Thyroid gland (tissue), 4 donors: Measurements from ENCODE around the gene GNG12. TPM values are rescaled to one million over a fixed set of nuclear protein-coding genes. Genes with fewer than 3 reads are reported as not detected.
A peak's percentile ranks its signal among the peaks of the same experiment; 100 is the strongest.

ENCODE experiments used
- DNase-seq, 2 donors: peaks; one replicate each; pipeline ENCODE4 v3.0.0-alpha.2; 2019
- H3K27ac ChIP-seq, 3 donors: fragments of 200-600 bp; sonication (generic); 1 replicate in 2 of 3; 2 replicates in 1 of 3; pipeline ENCODE4 v1.5.1; 2016 to 2019; ENCODE audit warnings: mild to moderate bottlenecking in 1 of 3, moderate library complexity in 1 of 3
- H3K27me3 ChIP-seq: fragments of 200-600 bp; sonication (generic); one replicate; pipeline ENCODE4 v1.5.1; 2019
- H3K36me3 ChIP-seq, 2 donors: fragments of 200-600 bp; sonication (generic); one replicate each; pipeline ENCODE4 v1.5.1; 2016 to 2019
- H3K4me1 ChIP-seq, 2 donors: fragments of 200-600 bp; sonication (generic); one replicate each; pipeline ENCODE4 v1.5.1; 2017 to 2019
- H3K4me3 ChIP-seq, 3 donors: fragments of 200-600 bp; sonication (generic); replicated peaks in 1 of 3; 1 replicate in 2 of 3; 2 replicates in 1 of 3; pipeline ENCODE4 v1.5.1; 2016; ENCODE audit warnings: mild to moderate bottlenecking in 1 of 3
- H3K9me3 ChIP-seq: fragments of 200-600 bp; sonication (generic); one replicate; pipeline ENCODE4 v1.5.1; 2017
- POLR2A ChIP-seq, 2 donors: fragments of 450-650 bp; IDR thresholded peaks; one replicate each; pipeline ENCODE4 v1.6.1; 2017; ENCODE audit warnings: antibody characterized with exemption in 2 of 2, mild to moderate bottlenecking in 2 of 2, moderate library complexity in 1 of 2
- WGBS, 2 donors: methylation state at CpG; one replicate each; pipeline ENCODE4 v1.1.5; 2017; 5-methylcytosine and 5-hydroxymethylcytosine counted together
- intact Hi-C: fragments of 100-400 bp; cut with DNase I; formaldehyde crosslinking; loops from one replicate; pipeline ENCODE4 v1.15.1; 2023
- total RNA-seq, 4 donors: library from RNA; depleted of rRNA; stranded (reverse); fragments of >200 nt; gene quantifications; one replicate each; pipeline ENCODE4 v1.2.3, GENCODE V29; 2016
- TF ChIP-seq, protein P1 (sequence below), 6 experiments: fragments of 200-600 bp in 3 of 6; fragments of 450-650 bp in 3 of 6; sonication (generic) in 3 of 6; IDR thresholded peaks; one replicate each; pipeline ENCODE4 v1.5.1; 2016 to 2019; ENCODE audit warnings: antibody characterized with exemption in 6 of 6, mild to moderate bottlenecking in 2 of 6, inconsistent platforms in 1 of 6, moderate library complexity in 1 of 6

The GNG12 gene
- total RNA-seq, 4 donors from 2014 or later = 100 to 155 (median 127) TPM

- H3K27me3 ChIP-seq = no peaks in the 10 kb centered on the region
- no peak overlapping the region for H3K4me3 ChIP-seq
- TF ChIP-seq, protein P1, sequence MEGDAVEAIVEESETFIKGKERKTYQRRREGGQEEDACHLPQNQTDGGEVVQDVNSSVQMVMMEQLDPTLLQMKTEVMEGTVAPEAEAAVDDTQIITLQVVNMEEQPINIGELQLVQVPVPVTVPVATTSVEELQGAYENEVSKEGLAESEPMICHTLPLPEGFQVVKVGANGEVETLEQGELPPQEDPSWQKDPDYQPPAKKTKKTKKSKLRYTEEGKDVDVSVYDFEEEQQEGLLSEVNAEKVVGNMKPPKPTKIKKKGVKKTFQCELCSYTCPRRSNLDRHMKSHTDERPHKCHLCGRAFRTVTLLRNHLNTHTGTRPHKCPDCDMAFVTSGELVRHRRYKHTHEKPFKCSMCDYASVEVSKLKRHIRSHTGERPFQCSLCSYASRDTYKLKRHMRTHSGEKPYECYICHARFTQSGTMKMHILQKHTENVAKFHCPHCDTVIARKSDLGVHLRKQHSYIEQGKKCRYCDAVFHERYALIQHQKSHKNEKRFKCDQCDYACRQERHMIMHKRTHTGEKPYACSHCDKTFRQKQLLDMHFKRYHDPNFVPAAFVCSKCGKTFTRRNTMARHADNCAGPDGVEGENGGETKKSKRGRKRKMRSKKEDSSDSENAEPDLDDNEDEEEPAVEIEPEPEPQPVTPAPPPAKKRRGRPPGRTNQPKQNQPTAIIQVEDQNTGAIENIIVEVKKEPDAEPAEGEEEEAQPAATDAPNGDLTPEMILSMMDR (IDR thresholded peaks at IDR 0.05) = no peak
- no peaks in the 10 kb centered on the region for H3K9me3 ChIP-seq
- intact Hi-C loops = loop anchor here (10.0 kb wide), 2 partner anchors 71 to 201 kb away; partner anchors contain the start of gene GADD45A
- 77 to 80% methylated on average over 2 of the region's 2 CpGs for WGBS, 2 donors
- no peaks in the 10 kb centered on the region for H3K36me3 ChIP-seq
- H3K4me1 ChIP-seq = peaks cover 47 to 93% of the 10 kb centered on the region in 2 donors
- peak overlapping the region in 1 of 3 donors; percentile 95 for H3K27ac ChIP-seq
- DNase-seq = no peak
Measured at GRCh38 chr1:67755619-67756018, 77.6 kb downstream of the GNG12 start.

DNA sequence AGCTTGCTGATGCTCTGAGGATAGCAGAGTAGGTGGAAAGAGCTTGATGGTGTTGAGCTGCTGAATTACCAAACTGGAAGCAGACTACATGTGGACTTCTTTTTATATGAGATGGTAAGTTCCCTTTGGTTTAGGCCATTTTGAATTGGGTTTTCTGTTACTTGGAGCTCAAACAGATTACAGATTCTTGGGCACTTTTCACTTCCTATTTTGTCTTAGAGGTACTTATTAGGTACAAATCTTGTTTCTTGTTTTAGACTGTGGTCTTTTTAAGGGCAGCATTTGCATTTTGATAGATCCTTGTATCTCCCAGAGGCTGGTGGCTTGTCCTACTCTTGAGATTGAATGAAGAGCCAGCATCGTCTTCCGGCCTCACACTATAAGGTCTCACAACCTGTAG lies 78.1 kb downstream of the GNG12 start:
- TF ChIP-seq, protein P1 (IDR thresholded peaks at IDR 0.05) = no peak
- TF ChIP-seq POLR2A (IDR thresholded peaks at IDR 0.05) = no peak
- no peaks in the 10 kb centered on the region for H3K36me3 ChIP-seq
- H3K9me3 ChIP-seq = no peaks in the 10 kb centered on the region
- WGBS, 2 donors = 93 to 98% methylated on average over 2 of the region's 2 CpGs
- intact Hi-C loops = loop anchor here (10.0 kb wide), 2 partner anchors 70 to 200 kb away; partner anchors contain the start of gene GADD45A
- no peak for DNase-seq
- H3K27me3 ChIP-seq = no peaks in the 10 kb centered on the region
- H3K4me3 ChIP-seq = no peak overlapping the region
- peaks cover 47 to 93% of the 10 kb centered on the region in 2 donors for H3K4me1 ChIP-seq
- peak overlapping the region; percentile 80 to 95 (median 82) for H3K27ac ChIP-seq

DNA sequence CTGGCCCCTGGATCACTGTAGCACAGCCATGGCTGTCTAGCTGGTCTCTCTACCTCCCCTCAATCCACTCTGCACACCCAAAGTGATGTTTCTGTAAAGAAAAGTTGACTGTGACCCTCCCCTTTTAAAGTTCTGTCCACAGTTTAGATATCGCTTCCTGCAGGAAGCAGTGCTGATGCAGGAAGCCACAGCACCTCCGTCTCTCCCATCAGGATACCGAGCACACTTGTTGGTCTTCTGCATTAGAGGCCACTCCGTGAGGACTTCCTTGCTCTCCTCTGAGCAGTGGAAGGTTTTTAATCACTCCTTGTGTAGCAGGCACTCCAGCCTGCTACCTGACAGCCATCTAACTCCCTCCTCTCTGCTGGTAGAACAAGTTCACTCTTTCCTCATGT lies 78.7 kb downstream of the GNG12 start:
- Histone ChIP-seq H3K9me3 (no peaks in the 10 kb centered on the region), H3K36me3 (no peaks in the 10 kb centered on the region), H3K27ac (peak overlapping the region; percentile 80 to 95 (median 82)), H3K4me1 (peaks cover 49 to 92% of the 10 kb centered on the region in 2 donors), H3K27me3 (no peaks in the 10 kb centered on the region), H3K4me3 (no peak overlapping the region)
- intact Hi-C loops = loop anchor here (5.0 to 10.0 kb wide), 3 partner anchors 37 to 200 kb away; partner anchors contain the start of gene GADD45A
- TF ChIP-seq, protein P1 (IDR thresholded peaks at IDR 0.05) = no peak
- no peak for TF ChIP-seq POLR2A (IDR thresholded peaks at IDR 0.05)
- WGBS, 2 donors = 72 to 83% methylated on average over 4 of the region's 4 CpGs
- DNase-seq = no peak

- H3K9me3 ChIP-seq = no peaks in the 10 kb centered on the region
- H3K27me3 ChIP-seq = no peaks in the 10 kb centered on the region
- no peaks in the 10 kb centered on the region for H3K36me3 ChIP-seq
- H3K4me1 ChIP-seq = peaks cover 50 to 92% of the 10 kb centered on the region in 2 donors
- WGBS, 2 donors = 41 to 59% methylated on average over 17 of the region's 17 CpGs
- H3K27ac ChIP-seq = peak overlapping the region; percentile 80 to 95 (median 82)
- intact Hi-C loops = loop anchor here (5.0 to 10.0 kb wide), 3 partner anchors 37 to 199 kb away; partner anchors contain the start of gene GADD45A
- H3K4me3 ChIP-seq = no peak overlapping the region
- peak; percentile 57 to 93 for TF ChIP-seq POLR2A (IDR thresholded peaks at IDR 0.05)
- TF ChIP-seq, protein P1 (IDR thresholded peaks at IDR 0.05) = no peak
- DNase-seq = peak; percentile 87 to 90
Measured at GRCh38 chr1:67753776-67754525, 79.3 kb downstream of the GNG12 start.

GRCh38 chr1:67752306-67752705 lies 81.0 kb downstream of the GNG12 start:
- Histone ChIP-seq H3K27me3 (no peaks in the 10 kb centered on the region), H3K27ac (peak overlapping the region; percentile 80 to 95 (median 82)), H3K36me3 (no peaks in the 10 kb centered on the region), H3K4me3 (no peak overlapping the region), H3K4me1 (peaks cover 57 to 91% of the 10 kb centered on the region in 2 donors), H3K9me3 (no peaks in the 10 kb centered on the region)
- 69 to 78% methylated on average over 2 of the region's 2 CpGs for WGBS, 2 donors
- TF ChIP-seq POLR2A (IDR thresholded peaks at IDR 0.05) = no peak
- TF ChIP-seq, protein P1 (IDR thresholded peaks at IDR 0.05) = no peak
- intact Hi-C loops = loop anchor here (5.0 to 10.0 kb wide), 3 partner anchors 35 to 198 kb away; partner anchors contain the start of gene GADD45A
- no peak for DNase-seq
